Measurements from ENCODE around the gene GIPC1.

GIPC1 gene

DNA sequence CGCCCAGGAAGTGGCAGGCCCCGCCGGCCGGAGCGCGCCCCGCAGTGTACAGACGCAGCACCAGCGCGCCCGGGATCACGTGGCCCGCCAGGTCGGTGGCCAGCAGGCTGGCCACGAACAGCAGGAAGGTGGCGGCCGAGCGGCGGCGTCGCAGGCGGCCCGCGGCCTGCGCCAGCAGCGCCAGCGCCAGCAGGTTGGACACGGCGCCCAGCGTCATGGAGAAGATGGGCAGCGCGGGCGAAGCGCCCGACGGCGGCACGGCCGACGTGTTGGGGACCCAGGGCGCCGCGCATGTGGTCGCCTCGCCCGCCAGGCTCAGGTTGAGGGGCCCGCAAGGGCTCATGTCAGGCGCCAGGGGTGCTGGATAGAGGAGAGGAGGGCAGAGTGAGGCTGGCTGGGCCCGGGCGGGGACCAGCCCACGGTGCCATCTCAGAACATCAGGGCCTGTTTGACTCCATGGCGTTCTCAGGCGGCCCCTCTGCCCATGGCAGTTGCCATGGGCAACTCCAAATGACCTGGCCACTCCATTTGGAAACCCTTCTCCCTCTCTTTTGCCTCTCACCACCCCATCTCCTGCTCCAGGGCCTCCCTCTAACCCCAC is 21.8 kb downstream of the GIPC1 start:
- H3K4me3 ChIP-seq (ENCODE audit: low read depth, low read length), result no peak overlapping the region
- TF ChIP-seq, protein P1, sequence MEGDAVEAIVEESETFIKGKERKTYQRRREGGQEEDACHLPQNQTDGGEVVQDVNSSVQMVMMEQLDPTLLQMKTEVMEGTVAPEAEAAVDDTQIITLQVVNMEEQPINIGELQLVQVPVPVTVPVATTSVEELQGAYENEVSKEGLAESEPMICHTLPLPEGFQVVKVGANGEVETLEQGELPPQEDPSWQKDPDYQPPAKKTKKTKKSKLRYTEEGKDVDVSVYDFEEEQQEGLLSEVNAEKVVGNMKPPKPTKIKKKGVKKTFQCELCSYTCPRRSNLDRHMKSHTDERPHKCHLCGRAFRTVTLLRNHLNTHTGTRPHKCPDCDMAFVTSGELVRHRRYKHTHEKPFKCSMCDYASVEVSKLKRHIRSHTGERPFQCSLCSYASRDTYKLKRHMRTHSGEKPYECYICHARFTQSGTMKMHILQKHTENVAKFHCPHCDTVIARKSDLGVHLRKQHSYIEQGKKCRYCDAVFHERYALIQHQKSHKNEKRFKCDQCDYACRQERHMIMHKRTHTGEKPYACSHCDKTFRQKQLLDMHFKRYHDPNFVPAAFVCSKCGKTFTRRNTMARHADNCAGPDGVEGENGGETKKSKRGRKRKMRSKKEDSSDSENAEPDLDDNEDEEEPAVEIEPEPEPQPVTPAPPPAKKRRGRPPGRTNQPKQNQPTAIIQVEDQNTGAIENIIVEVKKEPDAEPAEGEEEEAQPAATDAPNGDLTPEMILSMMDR (IDR thresholded peaks at IDR 0.05; ENCODE audit: borderline replicate concordance, insufficient read depth, low read depth, low read length), result no peak

DNA sequence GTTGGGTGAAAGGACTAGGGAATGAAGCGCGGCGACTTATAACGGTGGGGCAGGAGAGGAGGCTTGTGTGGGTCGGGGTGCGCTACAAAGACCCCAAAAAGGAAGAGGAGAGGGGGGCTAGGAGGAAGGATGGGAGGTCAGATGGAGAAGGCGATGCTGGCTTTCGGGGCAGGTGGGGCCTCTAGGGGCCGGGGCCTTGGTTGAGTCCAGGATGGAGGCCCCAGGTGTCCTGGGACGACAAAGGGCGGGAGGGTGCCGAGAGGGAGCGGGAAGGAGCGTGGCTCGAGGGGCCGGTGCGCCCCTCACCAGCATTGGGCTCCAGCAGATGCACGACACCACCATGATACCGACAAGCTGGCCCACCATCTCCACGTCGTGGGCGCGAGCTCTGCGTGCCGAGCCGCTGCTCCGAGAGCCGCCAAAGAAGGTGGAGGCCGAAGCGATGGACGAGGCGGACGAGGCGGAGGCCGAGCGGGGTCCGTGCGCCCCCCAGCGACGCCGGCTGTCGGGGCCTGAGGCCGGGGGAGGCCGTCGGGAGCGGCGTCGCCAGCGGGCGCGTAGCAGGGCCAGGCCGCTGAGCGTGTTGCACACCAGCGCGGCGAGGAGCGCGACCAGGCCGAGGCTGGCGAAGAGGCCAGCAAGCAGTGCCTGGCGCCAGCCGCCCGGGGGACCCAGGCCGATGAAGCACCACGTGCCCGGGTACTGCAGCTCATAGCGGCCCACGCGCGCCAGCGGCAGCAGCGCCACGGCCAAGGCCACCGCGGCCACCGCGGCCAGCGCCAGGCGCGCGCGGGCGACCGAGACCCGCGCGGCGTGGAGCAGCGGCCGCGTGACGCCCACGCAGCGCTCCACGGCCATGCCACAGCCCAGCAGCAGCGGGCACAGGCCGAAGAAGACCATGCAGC is 22.6 kb downstream of the GIPC1 start:
- TF ChIP-seq, protein P1 (IDR thresholded peaks at IDR 0.05; ENCODE audit: borderline replicate concordance, insufficient read depth, low read depth, low read length), result 0 out of 2 replicates have a peak, but pooled peaks have one; percentile 3
- H3K4me3 ChIP-seq (ENCODE audit: low read depth, low read length), result no peak overlapping the region

DNA sequence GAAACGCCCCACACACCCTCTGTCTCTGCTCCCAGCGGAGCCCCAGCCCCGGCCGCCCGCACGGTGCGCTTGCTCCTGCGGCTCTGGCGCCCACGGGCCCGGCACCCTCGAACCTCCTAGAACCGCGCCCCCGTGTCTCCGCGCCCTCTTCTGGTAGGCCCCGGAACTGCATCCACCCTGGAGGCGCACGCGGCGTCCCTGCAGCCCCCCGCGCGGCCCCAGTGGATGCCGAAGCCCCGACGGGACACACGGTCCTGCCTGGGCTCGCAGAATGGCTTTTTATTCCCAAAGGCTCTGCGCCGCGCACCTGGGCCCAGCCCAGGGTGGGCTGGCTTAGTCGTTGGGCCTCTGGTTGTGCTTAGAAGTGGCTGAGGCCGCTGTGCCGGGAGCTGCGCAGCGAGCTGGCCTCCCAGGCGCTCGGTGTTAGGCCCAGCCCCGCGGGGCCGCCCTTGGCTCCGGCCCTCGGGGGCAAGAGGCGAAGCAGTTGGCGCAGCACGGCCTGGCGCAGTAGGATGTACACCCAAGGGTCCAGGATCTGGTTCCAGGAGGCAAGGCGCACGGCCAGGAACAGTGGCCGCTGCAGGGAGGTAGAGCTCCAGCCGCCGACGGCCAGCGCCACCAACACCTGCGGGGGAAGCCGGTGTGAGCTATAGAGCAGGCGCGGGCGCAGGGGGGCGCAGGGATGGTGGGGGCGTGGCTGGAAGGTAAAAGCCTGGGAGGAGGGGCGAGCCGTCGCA is 23.6 kb downstream of the GIPC1 start:
- H3K4me3 ChIP-seq (ENCODE audit: low read depth, low read length), result no peak overlapping the region
- TF ChIP-seq, protein P1 (IDR thresholded peaks at IDR 0.05; ENCODE audit: borderline replicate concordance, insufficient read depth, low read depth, low read length), result peak; percentile 96

DNA sequence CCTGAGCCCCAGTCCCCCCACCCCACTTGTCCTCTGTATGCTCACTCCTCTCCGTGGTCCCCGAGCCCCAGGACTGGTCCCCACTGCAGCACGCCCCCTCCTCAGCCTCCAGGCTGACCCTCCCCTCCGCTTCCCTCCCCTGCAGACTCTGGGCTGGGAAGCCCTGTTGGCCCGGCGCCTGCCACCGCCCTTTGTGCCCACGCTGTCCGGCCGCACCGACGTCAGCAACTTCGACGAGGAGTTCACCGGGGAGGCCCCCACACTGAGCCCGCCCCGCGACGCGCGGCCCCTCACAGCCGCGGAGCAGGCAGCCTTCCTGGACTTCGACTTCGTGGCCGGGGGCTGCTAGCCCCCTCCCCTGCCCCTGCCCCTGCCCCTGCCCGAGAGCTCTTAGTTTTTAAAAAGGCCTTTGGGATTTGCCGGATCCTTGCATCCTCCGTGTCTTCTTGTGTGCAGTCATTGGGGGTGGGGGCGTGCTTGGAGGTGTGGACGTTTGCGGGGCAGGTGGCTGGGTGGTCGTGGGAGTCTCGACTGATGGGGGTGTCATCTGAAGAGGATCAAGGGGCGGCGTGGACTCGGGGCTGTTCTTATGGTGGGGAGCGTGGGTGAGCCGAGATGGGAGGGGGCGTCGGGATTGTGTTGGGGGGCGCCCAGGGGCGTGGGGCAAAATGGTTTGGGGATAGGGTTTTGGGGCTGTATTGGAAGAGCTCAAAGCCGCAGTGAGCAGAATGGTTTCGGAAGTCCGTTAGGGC is 24.3 kb downstream of the GIPC1 start:
- no peak overlapping the region for H3K4me3 ChIP-seq (ENCODE audit: low read depth, low read length)
- TF ChIP-seq, protein P1 (IDR thresholded peaks at IDR 0.05; ENCODE audit: borderline replicate concordance, insufficient read depth, low read depth, low read length), result no peak

DNA sequence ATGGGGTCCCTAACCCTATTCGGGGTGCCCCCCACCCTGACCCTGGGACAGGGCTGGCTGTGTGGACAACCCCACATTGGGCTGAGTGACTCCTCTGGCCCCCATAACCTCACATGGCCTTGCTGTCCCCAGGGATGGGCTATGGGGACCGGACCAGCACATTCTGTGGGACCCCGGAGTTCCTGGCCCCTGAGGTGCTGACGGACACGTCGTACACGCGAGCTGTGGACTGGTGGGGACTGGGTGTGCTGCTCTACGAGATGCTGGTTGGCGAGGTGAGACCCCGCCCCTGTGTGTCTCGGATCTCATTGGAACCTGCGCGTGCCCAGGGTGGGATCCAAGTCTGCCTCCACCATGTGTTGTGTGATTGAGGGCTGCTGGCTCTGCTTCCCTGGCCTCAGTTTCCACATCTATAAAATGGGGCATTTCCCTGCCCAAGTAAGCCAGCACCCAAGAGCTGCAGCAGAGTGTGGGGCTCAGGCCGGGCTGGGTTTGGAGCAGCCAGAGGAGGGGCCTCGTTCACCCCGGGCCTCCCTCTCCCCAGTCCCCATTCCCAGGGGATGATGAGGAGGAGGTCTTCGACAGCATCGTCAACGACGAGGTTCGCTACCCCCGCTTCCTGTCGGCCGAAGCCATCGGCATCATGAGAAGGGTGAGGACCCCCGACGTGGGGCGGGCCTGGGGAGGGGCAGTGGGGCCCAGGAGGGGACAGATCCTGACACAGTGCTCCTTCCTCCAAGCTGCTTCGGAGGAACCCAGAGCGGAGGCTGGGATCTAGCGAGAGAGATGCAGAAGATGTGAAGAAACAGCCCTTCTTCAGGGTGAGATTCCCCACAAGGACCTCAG is 25.7 kb downstream of the GIPC1 start:
- TF ChIP-seq, protein P1 (IDR thresholded peaks at IDR 0.05; ENCODE audit: borderline replicate concordance, insufficient read depth, low read depth, low read length), result no peak
- no peak overlapping the region for H3K4me3 ChIP-seq (ENCODE audit: low read depth, low read length)

DNA sequence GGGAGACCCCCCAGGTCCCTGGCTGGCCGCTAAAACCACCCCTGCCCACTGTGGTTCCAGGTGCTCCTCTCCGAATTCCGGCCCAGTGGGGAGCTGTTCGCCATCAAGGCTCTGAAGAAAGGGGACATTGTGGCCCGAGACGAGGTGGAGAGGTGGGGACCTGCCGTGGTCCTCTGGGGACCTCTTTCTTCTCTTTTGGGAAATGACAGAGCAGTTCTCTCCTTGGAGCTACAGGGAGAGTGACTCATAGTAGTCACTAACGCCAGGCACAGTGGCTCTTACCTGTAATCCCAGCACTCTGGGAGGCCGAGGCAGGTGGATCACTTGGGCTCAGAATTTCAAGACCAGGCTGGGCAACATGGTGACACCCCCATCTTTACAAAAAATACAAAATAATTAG is 28.1 kb downstream of the GIPC1 start:
- no peak overlapping the region for H3K4me3 ChIP-seq (ENCODE audit: low read depth, low read length)
- TF ChIP-seq, protein P1 (IDR thresholded peaks at IDR 0.05; ENCODE audit: borderline replicate concordance, insufficient read depth, low read depth, low read length), result no peak
